ENCODE data around the gene FBXW4. TPM values are rescaled to one million over a fixed set of nuclear protein-coding genes. Genes with fewer than 3 reads are reported as not detected.
"Not testable (repeated sequence)": the region's sequence is repeated elsewhere in the genome, so short reads cannot be mapped to it uniquely, and the experiment has no call there.

FBXW4 gene
- total RNA-seq, 1 experiment from 2014 or later = 14.2 TPM

DNA sequence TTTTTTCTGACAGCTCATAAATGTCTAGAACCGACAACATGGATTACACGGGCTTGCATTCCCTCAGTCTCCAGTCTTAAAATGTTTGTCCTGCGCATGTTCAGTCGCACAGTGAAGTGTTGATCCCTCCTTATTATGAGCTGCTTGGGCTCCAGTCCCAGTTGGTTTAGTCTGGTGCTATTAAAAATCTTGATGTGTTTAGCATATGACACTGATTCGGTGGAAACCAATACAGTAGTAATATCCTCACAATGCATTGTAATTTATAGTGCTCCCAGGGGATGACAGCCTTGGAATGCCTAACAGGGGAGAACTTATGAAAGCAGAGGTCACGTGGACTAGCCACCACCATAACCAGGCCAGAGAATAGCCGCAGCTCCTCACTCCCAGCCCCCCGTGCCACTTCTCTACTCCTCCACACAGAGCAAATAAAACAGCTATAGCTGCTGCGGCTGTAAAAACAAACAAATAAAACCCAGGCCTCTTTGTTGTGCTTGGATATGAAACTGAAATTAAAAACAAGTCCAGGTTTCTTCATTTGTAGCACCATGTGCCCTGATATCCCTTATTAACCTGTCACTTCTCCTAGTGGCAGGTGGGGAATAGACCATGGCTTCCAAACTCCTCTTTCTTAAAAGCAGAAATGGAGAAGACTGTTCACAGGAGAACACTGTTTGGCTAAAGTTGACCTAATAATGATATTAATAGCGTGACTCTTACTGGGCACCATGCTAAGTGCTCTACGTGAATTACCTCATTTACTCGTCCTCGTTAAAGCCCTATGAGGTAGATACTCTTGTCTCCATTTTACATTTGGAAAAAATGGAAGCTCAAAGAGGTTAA lies 99.2 kb downstream of the FBXW4 start:
- DNase-seq (ENCODE audit: low read depth in 1 of 2, low spot score in 2 of 2) = peak in 1 of 2 experiments; percentile 41
- H3K4me1 ChIP-seq (replicated peaks) = peaks cover 11% of the 10 kb centered on the region
- no peak overlapping the region for H3K4me3 ChIP-seq
- H3K27me3 ChIP-seq (replicated peaks) = no peaks in the 10 kb centered on the region
- no peaks in the 10 kb centered on the region for H3K9me3 ChIP-seq (replicated peaks)
- H3K36me3 ChIP-seq = no peaks in the 10 kb centered on the region
- H3K27ac ChIP-seq = no peak overlapping the region

DNA sequence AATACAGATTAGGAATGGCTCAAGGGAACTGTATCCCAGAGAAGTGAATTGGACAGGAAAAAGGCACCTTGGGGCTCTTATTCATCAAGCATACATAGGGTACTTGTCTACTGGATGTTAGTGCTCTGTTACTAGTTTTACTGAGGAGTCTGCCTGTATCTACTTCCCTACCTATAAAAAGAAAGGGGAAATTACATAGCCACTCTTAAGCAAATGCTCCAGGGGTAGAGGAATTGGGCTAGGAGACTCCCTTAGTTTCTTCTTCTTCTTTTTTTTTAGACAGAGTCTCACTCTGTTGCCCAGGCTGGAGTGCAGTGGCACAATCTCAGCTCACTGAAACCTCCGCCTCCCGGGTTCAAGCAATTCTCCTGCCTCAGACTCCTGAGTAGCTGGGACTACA lies 101.6 kb downstream of the FBXW4 start:
- not testable (repeated sequence) for DNase-seq (ENCODE audit: low read depth in 1 of 2, low spot score in 2 of 2); H3K36me3 ChIP-seq; H3K27ac ChIP-seq; H3K27me3 ChIP-seq (replicated peaks); H3K9me3 ChIP-seq (replicated peaks); H3K4me3 ChIP-seq
- peaks cover 20% of the 10 kb centered on the region for H3K4me1 ChIP-seq (replicated peaks)

DNA sequence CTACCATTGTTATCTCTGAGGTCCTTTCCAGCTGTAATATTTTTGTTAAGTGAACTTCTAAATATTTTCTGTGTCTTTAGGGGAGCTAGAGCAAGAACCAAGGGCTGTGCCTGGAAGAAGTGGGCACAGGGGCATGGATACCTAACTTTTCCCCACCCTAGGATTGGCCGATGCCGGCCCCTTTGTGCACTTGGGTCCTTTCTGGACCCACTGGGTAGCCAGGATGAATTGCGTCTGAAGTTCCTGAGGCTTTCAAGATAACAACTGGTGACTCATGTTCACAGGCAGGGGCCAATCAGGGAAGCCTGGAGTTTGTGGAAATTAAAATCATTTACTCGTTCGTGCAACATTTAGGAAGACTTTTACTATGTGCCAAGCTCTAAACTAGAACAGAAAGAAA lies 106.1 kb downstream of the FBXW4 start:
- Histone ChIP-seq H3K36me3 (peaks cover 11% of the 10 kb centered on the region), H3K27me3 (replicated peaks) (no peaks in the 10 kb centered on the region; the same call in 1 of the 2 replicates), H3K27ac (no peak overlapping the region), H3K4me3 (peak overlapping the region; percentile 75), H3K4me1 (replicated peaks) (peaks cover 15% of the 10 kb centered on the region), H3K9me3 (replicated peaks) (no peaks in the 10 kb centered on the region)
- DNase-seq (ENCODE audit: low read depth in 1 of 2, low spot score in 2 of 2) = no peak

GRCh38 chr10:101587725-101588653 lies 107.0 kb downstream of the FBXW4 start, which contains the start of the genes DPCD and POLL:
Gene DPCD, plus strand, starts transcription at chr10:101588321. Its CDS starts 16 bp downstream, at chr10:101588337.
Gene POLL, minus strand, starts transcription at chr10:101588257. Its CDS starts 897 bp downstream, at chr10:101587360.
- Histone ChIP-seq H3K27ac (0 out of 2 replicates have a peak within 1 kb of the TSS, but pooled peaks have one; percentile 16), H3K4me3 (peak within 1 kb of the TSS; percentile 75), H3K36me3 (peaks cover 17% of the 10 kb centered on the region), H3K9me3 (replicated peaks) (no peaks in the 10 kb centered on the region), H3K4me1 (replicated peaks) (peaks cover 15% of the 10 kb centered on the region), H3K27me3 (replicated peaks) (no peaks in the 10 kb centered on the region; the same call in 1 of the 2 replicates)
- peak; percentile 90 to 96 for DNase-seq (ENCODE audit: low read depth in 1 of 2, low spot score in 2 of 2)

- no peak for DNase-seq (ENCODE audit: low read depth in 1 of 2, low spot score in 2 of 2)
- H3K36me3 ChIP-seq = peaks cover 21% of the 10 kb centered on the region
- no peaks in the 10 kb centered on the region; the same call in 1 of the 2 replicates for H3K27me3 ChIP-seq (replicated peaks)
- no peak overlapping the region for H3K27ac ChIP-seq
- no peaks in the 10 kb centered on the region for H3K9me3 ChIP-seq (replicated peaks)
- H3K4me1 ChIP-seq (replicated peaks) = peaks cover 15% of the 10 kb centered on the region
- no peak overlapping the region for H3K4me3 ChIP-seq
These were observed 109.1 kb downstream of the FBXW4 start for GRCh38 chr10:101585841-101586240.

DNA sequence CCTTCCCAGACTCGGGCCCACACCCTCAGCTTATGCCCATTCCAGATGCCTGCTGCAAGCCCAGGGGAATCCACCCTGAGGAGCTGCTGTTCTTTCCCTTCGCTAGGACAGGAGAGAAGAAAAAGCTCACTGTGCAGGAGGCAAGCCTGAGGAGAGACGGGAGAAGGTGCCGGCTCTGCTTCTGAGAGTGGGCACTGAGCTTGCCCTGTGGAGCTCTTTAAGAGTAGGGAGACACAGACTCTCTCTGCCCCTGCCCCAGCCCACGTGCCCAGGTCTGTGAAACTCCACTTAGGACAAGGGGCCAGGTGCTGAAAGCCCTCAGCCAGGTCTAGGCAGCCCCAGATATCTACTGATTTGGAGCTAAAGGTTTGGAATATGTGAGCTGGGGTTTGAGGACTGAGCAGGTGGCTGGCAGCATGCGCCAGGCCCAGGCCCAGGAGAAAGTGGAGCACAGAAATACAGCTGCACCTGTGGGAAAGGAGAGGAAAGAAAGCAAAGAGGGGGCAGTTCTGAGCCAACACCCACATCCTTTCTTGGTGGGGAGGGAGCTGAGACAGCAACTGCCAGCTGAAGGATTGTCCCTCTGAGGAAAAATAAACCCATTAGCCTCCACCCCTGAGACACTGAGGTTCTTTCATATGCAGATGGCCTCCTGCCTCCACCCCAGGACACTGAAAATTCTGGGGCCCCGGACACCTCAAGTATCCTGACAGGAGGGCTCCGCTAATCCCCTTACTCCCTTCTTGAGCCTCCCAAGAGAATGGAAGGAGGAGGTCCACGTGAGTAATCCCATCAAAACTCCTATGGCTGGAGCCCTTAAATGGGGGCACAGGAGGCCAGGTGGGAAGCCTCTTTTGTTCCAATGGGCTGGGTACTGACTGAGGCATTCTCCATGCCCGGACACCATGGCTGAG lies 114.2 kb downstream of the FBXW4 start:
- H3K27me3 ChIP-seq (replicated peaks) = no peaks in the 10 kb centered on the region
- H3K27ac ChIP-seq = no peak overlapping the region
- H3K9me3 ChIP-seq (replicated peaks) = no peaks in the 10 kb centered on the region
- DNase-seq (ENCODE audit: low read depth in 1 of 2, low spot score in 2 of 2) = no peak
- H3K4me3 ChIP-seq = no peak overlapping the region
- H3K36me3 ChIP-seq = peaks cover 22% of the 10 kb centered on the region
- H3K4me1 ChIP-seq (replicated peaks) = peaks cover 4% of the 10 kb centered on the region; the same call in 1 of the 2 replicates

GRCh38 chr10:101579516-101579870 lies 115.5 kb downstream of the FBXW4 start:
- DNase-seq (ENCODE audit: low read depth in 1 of 2, low spot score in 2 of 2) = no peak
- H3K9me3 ChIP-seq (replicated peaks) = no peaks in the 10 kb centered on the region
- peaks cover 4% of the 10 kb centered on the region; the same call in 1 of the 2 replicates for H3K4me1 ChIP-seq (replicated peaks)
- peaks cover 17% of the 10 kb centered on the region for H3K36me3 ChIP-seq
- no peak overlapping the region for H3K27ac ChIP-seq
- no peak overlapping the region for H3K4me3 ChIP-seq
- H3K27me3 ChIP-seq (replicated peaks) = no peaks in the 10 kb centered on the region

- no peaks in the 10 kb centered on the region for H3K27me3 ChIP-seq (replicated peaks)
- H3K27ac ChIP-seq = no peak overlapping the region
- DNase-seq (ENCODE audit: low read depth in 1 of 2, low spot score in 2 of 2) = no peak
- H3K4me3 ChIP-seq = no peak overlapping the region
- H3K4me1 ChIP-seq (replicated peaks) = peaks cover 4% of the 10 kb centered on the region; the same call in 1 of the 2 replicates
- no peaks in the 10 kb centered on the region for H3K9me3 ChIP-seq (replicated peaks)
- H3K36me3 ChIP-seq = peaks cover 16% of the 10 kb centered on the region
These were observed 116.0 kb downstream of the FBXW4 start for GRCh38 chr10:101578803-101579515.

GRCh38 chr10:101578192-101578591 lies 116.8 kb downstream of the FBXW4 start:
- Histone ChIP-seq H3K27me3 (replicated peaks) (no peaks in the 10 kb centered on the region), H3K9me3 (replicated peaks) (no peaks in the 10 kb centered on the region), H3K4me3 (no peak overlapping the region), H3K4me1 (replicated peaks) (peaks cover 4% of the 10 kb centered on the region; the same call in 1 of the 2 replicates), H3K27ac (no peak overlapping the region), H3K36me3 (peaks cover 9% of the 10 kb centered on the region)
- DNase-seq (ENCODE audit: low read depth in 1 of 2, low spot score in 2 of 2) = no peak

GRCh38 chr10:101577121-101577871 lies 117.7 kb downstream of the FBXW4 start:
- DNase-seq (ENCODE audit: low read depth in 1 of 2, low spot score in 2 of 2) = no peak
- Histone ChIP-seq H3K27me3 (replicated peaks) (no peaks in the 10 kb centered on the region), H3K9me3 (replicated peaks) (peaks cover 5% of the 10 kb centered on the region; the same call in 1 of the 2 replicates), H3K27ac (no peak overlapping the region), H3K36me3 (peaks cover 5% of the 10 kb centered on the region; the same call in 1 of the 2 replicates), H3K4me1 (replicated peaks) (peaks cover 4% of the 10 kb centered on the region; the same call in 1 of the 2 replicates), H3K4me3 (no peak overlapping the region)

DNA sequence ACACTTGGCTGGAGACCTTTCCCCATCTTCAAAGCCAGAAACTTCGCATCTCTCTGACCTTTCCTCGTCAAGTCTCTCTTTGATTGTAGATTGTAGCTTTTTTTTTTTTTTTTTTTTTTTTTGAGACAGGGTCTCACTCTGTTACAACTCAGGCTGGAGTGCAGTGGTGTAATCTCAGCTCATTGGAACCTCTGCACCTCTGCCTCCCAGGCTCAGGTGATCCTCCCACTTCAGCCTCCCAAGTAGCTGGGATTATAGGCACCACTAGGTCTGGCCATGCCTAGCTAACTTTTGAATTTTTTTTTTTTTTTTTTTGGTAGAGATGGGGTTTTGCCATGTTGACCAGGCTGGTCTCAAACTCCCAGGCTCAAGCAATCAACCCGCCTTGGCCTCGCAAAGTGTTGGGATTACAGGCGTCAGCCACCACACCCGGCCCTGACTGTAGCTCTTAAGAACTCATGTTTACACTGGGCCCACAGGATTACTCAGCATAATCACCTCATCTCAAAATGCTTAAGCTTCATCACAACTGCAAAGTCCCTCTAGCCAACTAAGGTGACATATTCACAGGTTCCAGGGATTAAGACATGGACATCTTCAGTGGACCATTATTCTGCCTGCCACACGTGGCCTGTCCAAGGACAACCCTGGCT lies 118.6 kb downstream of the FBXW4 start:
- no peak for DNase-seq (ENCODE audit: low read depth in 1 of 2, low spot score in 2 of 2)
- H3K9me3 ChIP-seq (replicated peaks) = peaks cover 5% of the 10 kb centered on the region; the same call in 1 of the 2 replicates

More for the DNA sequence above, 118.6 kb downstream of the FBXW4 start:
- Histone ChIP-seq H3K27me3 (replicated peaks) (no peaks in the 10 kb centered on the region), H3K27ac (no peak overlapping the region), H3K4me1 (replicated peaks) (peaks cover 4% of the 10 kb centered on the region; the same call in 1 of the 2 replicates), H3K36me3 (peaks cover 5% of the 10 kb centered on the region; the same call in 1 of the 2 replicates), H3K4me3 (no peak overlapping the region)

Data from SJSA1 (cell line).